Uterus (tissue), 2 donors: ENCODE measurements around the gene EYS.

ENCODE experiments used
- CTCF ChIP-seq, 4 experiments: fragments of 200-600 bp in 2 of 4; fragments of 450-650 bp in 2 of 4; sonication (generic) in 2 of 4; IDR thresholded peaks; one replicate each; pipeline ENCODE4 v1.5.1; 2016 to 2019; ENCODE audit warnings: antibody characterized with exemption in 4 of 4, mild to moderate bottlenecking in 2 of 4, moderate library complexity in 1 of 4
- POLR2A ChIP-seq, 2 donors: fragments of 450-650 bp; IDR thresholded peaks; one replicate each; pipeline ENCODE4 v1.6.1; 2016; ENCODE audit warnings: antibody characterized with exemption in 2 of 2, mild to moderate bottlenecking in 1 of 2, moderate library complexity in 1 of 2

GRCh38 chr6:63799313-63799712, 1907.7 kb downstream of the EYS start:
- TF ChIP-seq CTCF (IDR thresholded peaks at IDR 0.05) (no peak), POLR2A (IDR thresholded peaks at IDR 0.05) (no peak)
